HFF-Myc (cell line): ENCODE measurements around the gene KMT2C.

Experiments used
- DNase-seq: peaks from one replicate; pipeline ENCODE4 v3.0.0-alpha.2; 2011; ENCODE audit warnings: low read depth; ENCODE audit errors: extremely low read depth
- H3K4me3 ChIP-seq: replicated peaks from 2 replicates; pipeline ENCODE4 v1.5.1; 2011; ENCODE audit warnings: low read depth, mild to moderate bottlenecking, control low read depth, low read length
- CTCF ChIP-seq: IDR thresholded peaks from 2 replicates; pipeline ENCODE4 v1.5.1; 2012; ENCODE audit warnings: mild to moderate bottlenecking, low read depth, low read length, control low read depth; ENCODE audit errors: missing control alignments

Gene KMT2C

GRCh38 chr7:152122540-152122939 lies 313.3 kb downstream of the KMT2C start:
- no peak for TF ChIP-seq CTCF
- H3K4me3 ChIP-seq = no peak overlapping the region
- DNase-seq = no peak

DNA sequence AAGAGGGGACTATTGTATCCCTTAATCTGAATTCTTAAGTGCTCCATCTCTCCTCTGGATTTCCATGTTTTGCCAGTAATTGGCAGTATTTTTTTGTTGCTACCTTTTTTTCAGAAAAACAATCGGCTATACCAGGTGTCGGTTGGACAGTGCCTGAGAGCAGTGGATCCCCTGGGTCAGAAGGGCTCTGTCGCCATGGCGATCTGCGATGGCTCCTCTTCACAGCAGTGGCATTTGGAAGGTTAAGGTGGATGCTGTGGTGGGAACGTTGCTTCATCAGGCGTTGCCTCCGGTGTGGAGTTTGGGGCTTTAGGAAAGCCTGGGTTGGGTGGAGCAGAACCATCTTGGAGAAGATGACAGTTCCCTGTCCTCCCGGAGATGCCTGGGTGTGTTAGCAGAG lies 314.4 kb downstream of the KMT2C start:
- no peak overlapping the region for H3K4me3 ChIP-seq
- no peak for DNase-seq
- TF ChIP-seq CTCF = no peak

DNA sequence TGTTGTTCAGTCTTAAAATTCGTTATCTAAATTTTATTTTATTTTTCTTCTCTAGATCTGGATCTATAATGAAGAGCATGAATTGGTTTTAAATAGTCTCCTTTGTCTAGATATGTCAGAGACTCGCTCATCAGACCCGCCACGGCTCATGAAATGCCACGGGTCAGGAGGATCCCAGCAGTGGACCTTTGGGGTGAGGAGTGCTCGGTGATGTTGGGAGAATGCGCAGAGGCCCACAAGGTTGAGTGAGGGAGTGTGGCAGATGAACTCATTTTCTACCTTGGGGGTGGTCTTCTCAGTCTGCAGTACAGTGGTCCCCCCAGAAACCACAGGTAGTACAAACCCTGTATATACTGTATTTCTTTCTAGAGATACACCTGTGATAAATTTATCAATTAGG lies 315.0 kb downstream of the KMT2C start:
- no peak for TF ChIP-seq CTCF
- H3K4me3 ChIP-seq = no peak overlapping the region

GRCh38 chr7:152120210-152120609 lies 315.6 kb downstream of the KMT2C start:
- no peak overlapping the region for H3K4me3 ChIP-seq
- DNase-seq = no peak
- no peak for TF ChIP-seq CTCF

More for the DNA sequence above, 315.0 kb downstream of the KMT2C start:
- no peak for DNase-seq

DNA sequence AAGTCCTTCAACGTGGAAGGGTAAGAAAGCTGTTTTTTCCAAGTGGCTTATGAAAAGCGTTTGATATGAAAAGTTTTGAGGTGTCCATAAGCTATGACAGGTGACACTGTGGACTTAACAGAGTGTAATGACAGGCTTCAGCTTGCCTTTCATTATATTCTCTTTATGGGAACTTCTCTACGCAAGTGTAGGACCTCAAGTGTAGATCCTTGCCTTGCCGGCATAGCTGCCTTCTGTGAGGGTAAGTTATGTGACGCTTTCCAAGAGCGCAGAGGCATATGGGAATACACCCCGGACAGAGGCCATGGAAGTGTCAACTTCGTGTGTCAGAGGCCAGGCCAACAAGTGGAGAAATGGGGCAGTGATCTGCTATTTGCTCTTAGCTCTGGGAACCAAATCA lies 318.4 kb downstream of the KMT2C start:
- no peak overlapping the region for H3K4me3 ChIP-seq
- no peak for TF ChIP-seq CTCF
- no peak for DNase-seq

DNA sequence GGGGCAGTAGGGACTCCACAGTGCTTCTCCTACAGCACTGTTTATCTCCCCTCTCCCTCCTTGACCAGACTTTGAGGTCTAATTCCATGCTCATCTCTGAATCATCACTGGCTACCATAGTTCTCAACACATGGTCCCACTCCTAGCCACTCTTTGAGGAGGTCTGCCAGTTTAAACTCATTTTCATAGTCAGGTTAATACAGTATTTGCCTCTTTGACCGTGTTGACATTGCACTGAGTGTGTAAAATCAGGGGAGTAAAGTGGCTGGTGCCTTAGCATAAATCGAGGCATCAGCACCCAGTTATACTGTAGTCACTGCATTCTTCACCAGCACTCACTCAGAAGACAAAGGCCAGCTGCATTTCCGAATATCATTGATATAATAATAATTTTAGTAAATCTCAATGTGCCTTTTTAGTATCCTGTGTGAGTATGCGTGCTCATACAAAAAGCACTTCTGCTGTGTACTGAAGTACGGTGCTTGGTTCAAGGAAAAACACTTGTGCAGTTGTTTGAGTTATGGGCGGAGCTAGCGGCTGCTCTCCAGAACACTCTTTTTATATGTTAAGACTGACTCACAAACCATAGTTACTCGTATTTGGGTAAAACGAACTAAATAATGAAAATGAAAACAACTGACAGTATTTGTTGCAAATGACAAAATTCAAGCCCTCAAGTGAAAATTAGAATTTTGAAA lies 320.6 kb downstream of the KMT2C start:
- no peak for TF ChIP-seq CTCF
- no peak overlapping the region for H3K4me3 ChIP-seq
- DNase-seq = no peak

GRCh38 chr7:152112829-152113228 lies 323.0 kb downstream of the KMT2C start:
- TF ChIP-seq CTCF = no peak
- H3K4me3 ChIP-seq = no peak overlapping the region
- no peak for DNase-seq
